Activated CD4-positive, alpha-beta T cell treated with anti-CD3 and anti-CD28 coated beads, Interleukin-10, Interleukin-2, amounts not matched to agents 100 ng/mL and 50 ng/mL, durations not matched to agents 16 hours and 8 hours (primary cell): ENCODE results near the gene RYR1.
"Not testable (repeated sequence)": the region's sequence is repeated elsewhere in the genome, so short reads cannot be mapped to it uniquely, and the experiment has no call there.

Experiments used
- DNase-seq: peaks from one replicate; pipeline ENCODE4 v3.0.0-alpha.2; 2020

Gene RYR1

DNA sequence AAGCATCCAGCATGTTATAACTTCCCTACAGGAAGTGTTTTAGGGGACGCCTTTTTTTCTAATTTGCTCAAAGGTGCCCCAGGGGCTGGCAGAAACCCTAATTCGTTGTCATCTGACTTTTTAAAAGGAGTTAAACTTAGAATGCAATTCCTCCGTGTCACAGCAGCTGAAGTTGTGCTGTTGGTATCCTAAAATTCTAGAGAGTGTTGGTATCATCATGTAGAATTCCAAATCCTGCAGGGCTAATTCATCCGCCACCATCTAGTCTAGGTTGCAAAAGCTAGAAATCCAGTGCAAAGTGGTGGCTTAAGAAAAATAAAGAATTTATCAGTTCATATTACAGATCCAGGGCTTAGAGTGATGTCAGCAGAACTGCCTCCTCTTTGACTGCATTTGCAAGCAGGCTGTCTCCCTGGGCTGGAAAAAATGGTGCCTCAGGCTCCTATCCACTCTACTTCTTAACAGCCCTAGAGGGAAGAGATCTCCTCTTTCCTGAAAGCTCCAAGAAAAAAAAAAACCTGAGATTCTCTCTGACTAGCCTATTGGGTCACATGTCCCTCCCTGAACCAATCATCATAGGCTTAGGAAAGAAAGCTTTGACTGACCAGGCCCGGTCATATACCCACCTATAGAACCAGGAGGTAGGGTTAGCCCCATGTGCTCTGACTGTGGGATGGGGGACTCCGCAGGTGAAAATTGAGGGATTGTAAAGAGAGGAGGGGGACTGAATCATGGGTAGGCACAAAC, 111.3 kb downstream of the RYR1 start:
- DNase-seq: peak; percentile 84

DNA sequence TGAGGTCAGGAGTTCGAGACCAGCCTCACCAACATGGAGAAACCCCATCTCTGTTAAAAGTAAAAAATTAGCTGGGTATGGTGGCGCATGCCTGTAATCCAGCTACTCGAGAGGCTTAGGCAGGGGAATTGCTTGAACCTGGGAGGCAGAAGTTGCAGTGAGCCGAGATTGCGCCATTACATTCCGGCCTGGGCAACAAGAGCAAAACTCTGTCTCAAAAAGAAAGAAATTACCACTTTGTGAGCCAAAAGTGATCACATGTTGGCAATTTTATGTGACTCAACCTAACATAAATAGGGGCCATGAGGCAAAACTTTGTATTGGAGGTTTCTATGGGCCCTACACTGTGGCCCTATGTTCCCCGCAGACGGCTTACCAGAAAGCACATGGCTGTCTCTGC, 112.1 kb downstream of the RYR1 start:
- no peak for DNase-seq

DNA sequence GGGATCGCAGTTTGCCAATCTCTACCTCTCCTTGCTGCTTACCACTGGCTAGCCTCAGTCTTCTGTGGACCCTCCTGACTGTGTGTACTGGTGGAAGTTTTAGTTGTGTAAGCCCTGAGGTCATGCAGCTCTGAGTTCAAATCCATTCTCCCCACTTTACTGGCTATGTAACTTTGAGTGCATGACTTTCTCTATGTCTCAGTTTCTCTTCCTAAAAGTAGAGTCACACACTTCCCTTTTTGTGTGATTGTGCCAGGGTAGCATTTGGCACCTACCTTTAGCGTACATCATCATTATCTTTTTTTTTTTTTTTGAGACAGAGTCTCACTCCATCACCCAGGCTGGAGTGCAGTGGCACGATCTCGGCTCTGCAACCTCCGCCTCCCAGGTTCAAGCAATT, 113.9 kb downstream of the RYR1 start:
- no peak for DNase-seq

DNA sequence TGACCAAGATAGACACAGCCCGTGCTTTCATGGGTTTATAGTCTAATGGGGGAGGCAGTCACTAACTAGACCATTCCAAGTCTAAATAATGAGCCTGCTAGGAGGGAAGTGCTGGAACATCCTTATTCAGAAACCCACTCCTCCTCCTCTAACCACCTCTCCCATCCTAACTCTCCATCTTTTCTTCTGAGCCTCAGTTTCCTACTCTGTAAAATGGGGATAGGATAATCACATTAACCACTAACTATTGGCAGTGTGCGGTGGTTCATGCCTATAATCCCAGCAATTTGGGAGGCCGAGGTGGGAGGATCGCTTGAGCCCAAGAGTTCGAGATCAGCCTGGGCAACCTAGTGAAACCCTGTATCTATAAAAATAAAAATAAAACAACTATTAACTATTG, 115.6 kb downstream of the RYR1 start:
- DNase-seq: no peak

DNA sequence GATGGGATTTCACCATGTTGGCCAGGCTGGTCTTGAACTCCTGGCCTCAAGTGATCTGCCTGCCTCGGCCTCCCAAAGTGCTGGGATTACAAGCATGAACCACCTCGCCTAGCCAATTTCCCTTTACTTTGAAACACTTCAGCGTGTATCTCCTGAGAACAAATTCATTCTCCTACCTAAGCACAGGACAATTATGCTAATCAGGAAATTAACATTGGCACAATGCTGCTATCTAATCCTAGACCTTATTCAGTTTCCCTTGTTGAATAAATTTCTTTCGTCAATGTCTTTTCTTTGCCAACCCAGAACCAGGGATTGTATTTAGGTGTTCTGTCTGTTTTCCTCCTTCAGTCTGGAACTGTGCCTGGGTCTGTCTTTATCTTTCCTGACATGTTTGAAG, 116.5 kb downstream of the RYR1 start:
- no peak for DNase-seq

DNA sequence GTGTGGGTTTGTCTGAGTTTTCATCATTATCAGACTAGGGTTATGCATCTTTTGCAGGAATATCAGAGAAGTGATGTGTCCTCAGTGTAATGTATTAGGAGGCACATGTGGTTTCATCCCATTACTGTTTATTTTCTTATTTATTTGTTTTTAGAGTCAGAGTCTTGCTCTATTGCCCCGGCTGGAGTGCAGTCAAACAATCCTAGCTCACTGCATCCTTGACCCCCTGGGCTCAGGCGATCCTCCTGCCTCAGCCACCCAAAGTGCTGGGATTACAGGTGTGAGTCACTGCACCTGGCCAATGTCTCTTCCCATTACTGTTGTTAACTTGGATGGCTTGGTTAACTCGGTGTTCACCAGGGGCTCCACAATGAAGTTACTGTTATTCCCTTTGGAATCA, 116.9 kb downstream of the RYR1 start:
- DNase-seq: no peak

DNA sequence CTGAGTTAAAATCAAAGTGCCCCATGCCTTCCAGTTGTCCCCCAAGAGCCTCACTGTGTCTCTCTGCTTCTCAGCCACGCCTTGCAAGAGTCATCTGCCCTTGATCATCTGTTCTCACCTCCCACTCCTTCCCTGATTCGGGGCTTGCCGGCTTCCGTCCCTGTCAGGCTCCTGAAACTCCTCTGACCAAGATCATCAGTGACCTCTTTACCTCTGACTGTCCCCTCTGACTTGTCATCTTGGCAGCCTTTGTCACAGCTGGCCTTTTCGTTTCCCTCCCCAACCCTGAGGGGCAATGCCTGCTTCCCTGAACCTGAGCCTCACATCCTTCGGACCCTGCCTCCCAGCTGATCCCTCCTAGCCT, 117.9 kb downstream of the RYR1 start:
- peak; percentile 77 for DNase-seq

DNA sequence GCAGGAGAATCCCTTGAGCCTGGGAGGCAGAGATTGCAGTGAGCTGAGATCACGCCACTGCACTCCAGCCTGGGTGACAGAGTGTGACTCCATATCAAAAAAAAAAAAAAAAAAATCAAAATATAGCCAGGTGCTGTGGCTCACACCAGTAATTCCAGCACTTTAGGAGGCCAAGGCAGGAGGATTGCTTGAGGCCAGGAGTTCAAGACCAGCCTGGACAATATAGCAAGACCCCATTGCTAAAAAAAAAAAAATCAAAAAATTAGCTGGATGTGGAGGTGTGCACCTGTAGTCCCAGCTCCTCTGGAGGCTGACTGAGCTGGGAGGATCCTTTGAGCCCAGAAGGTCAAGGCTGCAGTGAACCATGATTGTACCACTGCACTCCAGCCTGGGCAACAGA, 119.7 kb downstream of the RYR1 start:
- DNase-seq: not testable (repeated sequence)

DNA sequence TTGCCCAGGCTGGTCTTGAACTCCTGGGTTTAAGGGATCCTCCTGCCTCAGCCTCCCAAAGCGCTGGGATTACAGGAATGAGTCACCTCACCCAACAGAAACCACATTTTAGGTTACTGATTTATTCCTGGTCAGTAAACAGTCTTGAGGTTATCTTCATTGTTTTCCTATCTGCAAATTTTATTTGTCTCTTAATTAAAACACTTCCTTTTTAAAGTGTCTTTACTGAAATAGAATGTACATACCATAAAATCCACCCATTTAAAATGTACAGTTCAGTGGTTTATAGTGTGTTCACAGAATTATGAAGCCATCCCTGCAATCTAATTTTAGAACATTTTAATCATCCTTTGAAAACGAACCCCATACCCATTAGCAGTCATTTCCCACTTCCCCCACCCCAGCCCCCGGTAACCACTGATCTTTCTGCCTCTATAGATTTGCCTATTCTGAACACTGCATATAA, 121.2 kb downstream of the RYR1 start:
- DNase-seq: peak; percentile 50

DNA sequence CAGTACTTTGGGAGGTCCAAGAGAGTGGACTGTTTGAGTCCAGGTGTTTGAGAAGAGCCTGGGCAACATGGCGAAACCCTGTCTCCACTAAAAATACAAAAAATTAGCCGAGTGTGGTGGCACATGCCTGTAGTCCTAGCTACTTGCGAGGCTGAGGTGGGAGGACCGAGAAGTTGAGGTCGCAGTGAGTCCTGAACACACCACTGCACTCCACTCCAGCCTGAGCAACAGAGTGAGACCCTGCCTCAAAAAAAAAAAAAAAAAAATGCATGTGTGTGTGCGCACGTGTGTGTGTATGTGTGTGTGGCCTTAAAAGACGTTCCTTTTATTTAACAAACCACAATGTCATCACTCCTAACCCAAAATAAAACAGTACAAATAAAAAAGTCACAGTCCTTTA, 121.7 kb downstream of the RYR1 start:
- DNase-seq: no peak

DNA sequence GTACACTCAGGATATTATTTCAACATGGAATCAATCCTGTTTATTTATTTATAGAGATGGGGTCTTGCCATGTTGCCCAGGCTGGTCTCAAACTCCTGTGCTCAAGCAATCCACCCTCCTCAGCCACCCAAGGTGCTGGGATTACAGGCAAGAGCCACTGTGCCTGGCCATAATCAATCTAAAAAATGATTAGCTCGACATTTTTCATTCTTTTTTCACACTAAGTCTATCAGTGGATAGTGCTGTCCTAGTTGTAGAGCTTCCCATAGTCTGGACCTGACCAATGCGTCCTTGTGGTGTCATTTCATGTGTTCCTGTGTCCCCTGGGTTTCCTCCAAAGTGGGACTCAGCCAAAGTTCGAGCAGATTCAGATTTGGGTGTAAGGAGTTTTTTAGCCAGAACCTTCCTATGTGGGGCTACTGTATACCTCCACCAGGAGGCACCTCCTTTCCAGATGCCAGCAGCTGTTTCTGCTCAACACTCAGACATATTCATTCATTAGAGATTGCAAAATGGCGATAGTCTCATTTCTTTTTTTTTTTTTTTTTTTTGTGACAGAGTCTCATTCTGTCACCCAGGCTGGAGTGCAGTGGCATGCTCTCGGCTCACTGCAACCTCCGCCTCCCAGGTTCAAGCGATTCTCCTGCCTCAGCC, 123.2 kb downstream of the RYR1 start:
- DNase-seq: peak; percentile 38

DNA sequence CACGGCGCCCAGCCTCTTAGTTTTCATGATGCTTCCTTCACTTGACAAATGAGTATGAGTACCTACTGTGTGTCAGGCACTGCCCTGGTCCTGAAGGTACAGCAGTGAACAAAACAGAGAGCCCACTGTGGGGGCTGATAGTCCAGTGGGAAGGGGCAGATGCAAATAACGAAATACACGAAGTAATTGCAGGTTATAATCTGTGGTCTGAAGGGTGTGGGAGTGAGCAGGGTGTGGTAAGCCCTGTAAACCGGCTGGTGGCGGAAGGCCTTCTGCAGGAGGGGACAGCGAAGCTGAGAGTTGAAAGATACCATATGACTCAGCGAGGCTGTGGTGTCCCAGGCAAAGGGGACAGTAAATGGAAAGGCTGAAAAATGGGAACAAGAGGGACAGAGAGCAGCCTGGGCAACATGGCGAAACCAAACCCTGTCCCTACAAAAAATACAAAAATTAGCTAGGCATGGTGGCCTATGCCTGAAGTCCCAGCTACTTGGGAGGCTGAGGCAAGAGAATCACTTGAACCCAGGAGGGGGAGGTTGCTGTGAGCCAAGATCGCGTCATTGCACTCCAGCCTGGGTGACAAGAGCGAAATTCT, 123.8 kb downstream of the RYR1 start:
- DNase-seq: peak; percentile 86

DNA sequence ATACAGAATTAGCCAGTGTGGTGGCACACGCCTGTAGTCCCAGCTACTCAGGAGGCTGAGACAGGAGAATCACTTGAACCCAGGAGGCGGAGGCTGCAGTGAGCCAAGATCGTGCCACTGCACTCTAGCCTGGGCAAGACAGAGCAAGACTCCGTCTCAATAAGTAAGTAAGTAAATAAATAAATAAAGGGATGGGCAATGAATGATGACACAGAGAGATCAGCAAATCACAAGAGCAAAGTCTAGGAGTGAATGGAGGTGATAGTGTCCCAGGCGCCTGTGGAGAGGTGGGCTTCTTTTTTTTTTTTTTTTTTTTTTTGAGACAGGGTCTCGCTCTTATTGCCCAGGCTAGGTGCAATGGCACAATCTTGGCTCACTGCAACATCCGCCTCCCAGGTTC, 125.4 kb downstream of the RYR1 start:
- not testable (repeated sequence) for DNase-seq

DNA sequence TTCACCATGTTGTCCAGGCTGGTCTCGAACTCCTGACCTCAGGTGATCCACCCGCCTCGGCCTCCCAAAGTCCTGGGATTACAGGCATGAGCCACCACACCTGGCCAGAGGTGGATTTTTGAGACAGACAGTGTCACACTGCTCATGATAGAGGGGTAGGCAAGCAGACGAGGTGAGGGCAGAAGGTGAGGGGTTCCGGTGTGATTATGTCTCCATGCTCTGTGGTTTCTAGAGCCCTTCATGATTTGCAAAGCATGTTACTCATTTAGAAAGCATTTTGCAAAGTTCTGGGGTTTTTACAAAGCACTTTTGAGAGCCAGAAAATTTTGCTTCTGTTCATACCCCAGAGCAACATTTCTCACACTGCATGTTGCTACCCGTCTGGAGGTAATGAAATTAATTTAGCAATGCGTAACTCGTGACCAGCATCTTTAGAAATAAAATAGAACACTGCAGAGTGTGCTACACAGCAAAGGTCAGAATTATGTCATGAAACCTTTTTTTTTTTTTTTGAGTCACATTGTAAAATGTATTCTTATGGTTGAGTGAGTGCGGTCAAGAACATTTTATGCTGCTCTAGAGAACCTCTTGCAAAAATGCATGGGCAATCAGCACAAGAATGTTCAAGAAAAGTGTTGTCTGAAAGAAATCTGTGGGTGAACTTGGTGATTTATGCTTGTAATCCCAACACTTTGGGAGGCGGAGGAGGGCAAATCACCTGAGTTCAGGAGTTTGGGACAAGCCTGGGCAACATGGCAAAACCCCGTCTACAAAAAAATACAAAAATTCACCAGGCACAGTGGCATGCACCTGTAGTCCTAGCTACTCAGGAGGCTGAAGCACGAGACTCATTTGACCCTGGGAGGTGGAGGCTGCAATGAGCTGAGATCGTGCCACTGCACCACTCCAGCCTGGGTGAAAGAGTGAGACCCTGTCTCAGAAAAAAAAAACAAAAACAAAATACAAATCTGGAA, 126.2 kb downstream of the RYR1 start:
- DNase-seq: peak; percentile 94

DNA sequence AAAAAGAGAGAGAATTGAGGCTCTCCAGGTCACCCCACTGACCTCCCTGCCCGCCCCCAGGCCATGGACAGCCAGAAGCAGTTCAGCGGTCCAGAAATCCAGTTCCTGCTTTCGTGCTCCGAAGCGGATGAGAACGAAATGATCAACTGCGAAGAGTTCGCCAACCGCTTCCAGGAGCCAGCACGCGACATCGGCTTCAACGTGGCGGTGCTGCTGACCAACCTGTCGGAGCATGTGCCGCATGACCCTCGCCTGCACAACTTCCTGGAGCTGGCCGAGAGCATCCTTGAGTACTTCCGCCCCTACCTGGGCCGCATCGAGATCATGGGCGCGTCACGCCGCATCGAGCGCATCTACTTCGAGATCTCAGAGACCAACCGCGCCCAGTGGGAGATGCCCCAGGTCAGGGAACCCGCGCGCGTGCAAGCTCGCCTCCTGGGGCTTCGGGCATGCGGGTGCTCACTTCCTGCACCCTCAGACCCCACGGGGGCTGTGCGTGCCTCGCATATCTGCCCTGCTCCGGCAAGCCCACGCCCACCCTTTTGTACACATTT, 127.6 kb downstream of the RYR1 start:
- DNase-seq: no peak

DNA sequence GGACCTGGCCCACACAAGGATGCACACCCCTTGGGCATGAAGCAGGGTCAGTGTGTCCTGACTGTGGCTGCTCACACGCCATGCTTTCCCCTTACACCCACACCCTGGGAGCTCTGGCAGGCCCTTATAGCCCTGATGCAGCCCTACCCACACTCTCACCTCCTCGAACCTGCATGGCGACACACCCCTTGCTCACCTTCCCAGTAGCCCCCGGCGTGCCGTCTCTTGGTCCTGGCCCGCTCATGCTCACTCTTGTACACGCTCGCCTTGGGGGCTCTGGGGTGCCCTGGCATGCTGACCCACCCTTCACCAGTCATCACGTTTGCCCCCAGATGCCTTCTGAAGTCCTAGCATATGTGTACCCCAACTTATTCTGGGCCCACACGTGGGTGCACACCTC, 128.2 kb downstream of the RYR1 start:
- no peak for DNase-seq

DNA sequence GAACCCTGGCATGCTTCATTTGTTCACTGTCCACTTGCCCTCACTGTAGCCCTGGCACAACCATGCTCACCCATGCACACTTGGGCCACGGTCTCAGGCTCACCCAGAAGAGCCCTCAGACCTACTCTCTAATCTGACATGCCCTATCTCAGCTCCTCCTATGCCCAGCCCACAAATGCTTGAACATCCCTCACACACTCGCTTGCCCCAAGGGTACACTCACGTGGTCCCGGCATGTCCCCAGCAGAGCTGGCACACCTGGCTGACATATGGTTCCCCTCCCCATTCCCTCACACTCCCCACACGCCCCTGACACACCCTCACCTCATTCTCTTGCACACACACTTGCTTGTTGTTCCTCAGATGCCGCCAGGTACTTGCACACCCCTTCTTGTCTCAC, 128.6 kb downstream of the RYR1 start:
- DNase-seq: no peak

DNA sequence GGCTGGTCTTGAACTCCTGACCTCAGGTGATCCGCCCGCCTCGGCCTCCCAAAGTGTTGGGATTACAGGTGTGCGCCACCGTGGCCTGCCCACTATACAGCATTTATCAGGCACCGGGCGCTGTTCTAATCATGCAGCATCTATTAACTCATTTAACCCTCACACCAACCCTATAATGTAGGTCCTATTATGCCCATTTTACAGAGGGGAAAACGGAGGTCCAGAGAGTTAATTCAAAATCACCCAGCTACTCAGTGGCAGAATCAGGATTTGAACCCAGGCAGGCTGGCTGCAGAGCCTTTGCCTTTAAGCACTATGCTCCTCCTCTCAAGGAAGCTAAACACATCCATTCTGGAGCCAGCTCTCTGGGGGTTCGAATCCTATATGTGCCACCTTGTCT, 130.0 kb downstream of the RYR1 start:
- DNase-seq: no peak

DNA sequence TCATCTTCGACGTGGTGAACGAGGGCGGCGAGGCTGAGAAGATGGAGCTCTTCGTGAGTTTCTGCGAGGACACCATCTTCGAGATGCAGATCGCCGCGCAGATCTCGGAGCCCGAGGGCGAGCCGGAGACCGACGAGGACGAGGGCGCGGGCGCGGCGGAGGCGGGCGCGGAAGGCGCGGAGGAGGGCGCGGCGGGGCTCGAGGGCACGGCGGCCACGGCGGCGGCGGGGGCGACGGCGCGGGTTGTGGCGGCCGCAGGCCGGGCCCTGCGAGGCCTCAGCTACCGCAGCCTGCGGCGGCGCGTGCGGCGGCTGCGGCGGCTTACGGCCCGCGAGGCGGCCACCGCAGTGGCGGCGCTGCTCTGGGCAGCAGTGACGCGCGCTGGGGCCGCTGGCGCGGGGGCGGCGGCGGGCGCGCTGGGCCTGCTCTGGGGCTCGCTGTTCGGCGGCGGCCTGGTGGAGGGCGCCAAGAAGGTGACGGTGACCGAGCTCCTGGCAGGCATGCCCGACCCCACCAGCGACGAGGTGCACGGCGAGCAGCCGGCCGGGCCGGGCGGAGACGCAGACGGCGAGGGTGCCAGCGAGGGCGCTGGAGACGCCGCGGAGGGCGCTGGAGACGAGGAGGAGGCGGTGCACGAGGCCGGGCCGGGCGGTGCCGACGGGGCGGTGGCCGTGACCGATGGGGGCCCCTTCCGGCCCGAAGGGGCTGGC, 131.6 kb downstream of the RYR1 start:
- peak; percentile 33 for DNase-seq

DNA sequence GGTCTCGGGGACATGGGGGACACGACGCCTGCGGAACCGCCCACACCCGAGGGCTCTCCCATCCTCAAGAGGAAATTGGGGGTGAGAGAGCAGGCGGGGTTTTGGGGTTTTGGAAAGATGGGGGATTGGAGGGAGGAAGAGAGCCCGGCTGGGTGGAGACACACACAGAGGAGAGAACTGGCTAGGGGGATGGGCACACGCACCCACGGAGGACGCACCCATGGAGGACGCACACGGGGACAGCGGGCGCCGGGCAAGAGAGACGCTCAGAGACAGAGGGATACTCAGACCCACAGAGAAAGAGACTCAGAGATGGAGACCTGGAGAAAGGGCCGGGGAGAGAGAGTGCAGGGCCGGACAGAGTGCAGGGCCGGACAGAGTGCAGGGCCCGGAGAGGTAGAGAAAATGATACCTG, 132.2 kb downstream of the RYR1 start:
- no peak for DNase-seq

DNA sequence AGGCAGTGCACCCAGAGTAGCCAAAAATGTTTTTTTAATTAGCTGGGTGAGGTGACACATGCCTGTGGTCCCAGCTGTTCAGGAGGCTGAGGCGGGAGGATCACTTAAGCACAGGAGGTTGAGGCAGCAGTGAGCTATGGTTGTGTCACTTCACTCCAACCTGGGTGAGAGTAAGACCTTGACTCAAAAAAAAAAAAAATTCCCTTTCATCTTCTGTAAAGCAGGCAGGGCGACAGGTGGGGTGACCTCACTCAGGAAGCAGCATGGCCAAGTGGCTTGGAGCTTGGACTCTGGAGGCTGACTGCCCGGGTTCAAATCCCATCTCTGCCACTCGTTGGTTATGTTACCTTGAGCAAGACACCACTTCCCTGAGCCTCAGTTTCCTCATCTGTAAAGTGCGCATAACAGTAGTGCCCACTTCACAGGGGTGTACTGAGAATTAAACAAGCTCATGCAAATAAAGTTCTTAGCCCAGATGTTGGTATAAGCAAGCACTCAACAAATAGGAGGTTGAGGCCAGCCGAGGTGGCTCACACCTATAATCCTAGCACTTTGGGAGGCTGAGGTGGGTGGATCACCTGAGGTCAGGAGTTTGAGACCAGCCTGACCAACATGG, 136.0 kb downstream of the RYR1 start:
- no peak for DNase-seq

DNA sequence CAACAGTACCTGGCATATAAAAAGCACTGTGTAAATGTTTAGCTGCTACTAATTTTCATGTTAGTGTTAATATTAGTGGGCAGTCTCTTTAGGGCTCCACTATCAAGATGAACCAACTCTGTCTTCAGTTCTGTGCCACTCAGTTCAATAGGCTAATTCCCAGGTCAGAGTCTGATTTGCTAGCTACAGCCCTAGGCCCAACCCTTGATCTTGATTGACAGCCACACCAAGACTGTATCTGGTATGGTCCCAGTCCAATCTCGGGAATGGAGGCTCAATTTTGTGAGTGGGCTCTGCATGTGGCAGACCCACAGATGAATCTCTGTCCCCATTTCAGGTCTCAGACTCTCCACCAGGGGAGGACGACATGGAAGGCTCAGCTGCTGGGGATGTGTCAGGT, 138.2 kb downstream of the RYR1 start:
- DNase-seq: no peak
